ENCODE results near the gene ASIC4.

ASIC4 gene

GRCh38 chr2:219543596-219544358 lies 29.5 kb downstream of the ASIC4 start, which contains the start of the genes CHPF and TMEM198:
TSS of gene CHPF (minus strand) at chr2:219543809. CDS start at chr2:219543538, 271 bp downstream.
TSS of gene TMEM198 (plus strand) at chr2:219544028. CDS start at chr2:219544728, 700 bp downstream.
- Histone ChIP-seq H3K9me2 (replicated peaks; ENCODE audit: control insufficient read depth, low read length) (no peaks in the 10 kb centered on the region), H3K9me3 (ENCODE audit: control insufficient read depth, insufficient read depth, low read length) (no peaks in the 10 kb centered on the region), H3K4me1 (ENCODE audit: control insufficient read depth, low read length) (peaks cover 22% of the 10 kb centered on the region), H3K4me3 (ENCODE audit: low read length) (peak within 1 kb of the TSS; percentile 90), H3K4me2 (ENCODE audit: low read length) (peak within 1 kb of the TSS; percentile 74), H4K20me1 (ENCODE audit: control insufficient read depth, insufficient read depth, low read depth, low read length) (peaks cover 6% of the 10 kb centered on the region), H3K27ac (ENCODE audit: low read depth, low read length) (peak within 1 kb of the TSS; percentile 66), H3K27me3 (ENCODE audit: control insufficient read depth, low read length) (peaks cover 15% of the 10 kb centered on the region; the same call in 1 of the 2 replicates), H3F3A (ENCODE audit: control insufficient read depth, insufficient read depth) (no peaks in the 10 kb centered on the region), H3K36me3 (ENCODE audit: control insufficient read depth, low read length) (peaks cover 24% of the 10 kb centered on the region), H3K79me2 (ENCODE audit: control insufficient read depth, low read length) (peaks cover 8% of the 10 kb centered on the region)
- TF ChIP-seq CTCF (IDR thresholded peaks at IDR 0.05; ENCODE audit: low read depth, low read length, poor library complexity, severe bottlenecking): no peak
- TF ChIP-seq EZH2phosphoT487 (IDR thresholded peaks at IDR 0.05; ENCODE audit: borderline replicate concordance, low read length): no peak

DNA sequence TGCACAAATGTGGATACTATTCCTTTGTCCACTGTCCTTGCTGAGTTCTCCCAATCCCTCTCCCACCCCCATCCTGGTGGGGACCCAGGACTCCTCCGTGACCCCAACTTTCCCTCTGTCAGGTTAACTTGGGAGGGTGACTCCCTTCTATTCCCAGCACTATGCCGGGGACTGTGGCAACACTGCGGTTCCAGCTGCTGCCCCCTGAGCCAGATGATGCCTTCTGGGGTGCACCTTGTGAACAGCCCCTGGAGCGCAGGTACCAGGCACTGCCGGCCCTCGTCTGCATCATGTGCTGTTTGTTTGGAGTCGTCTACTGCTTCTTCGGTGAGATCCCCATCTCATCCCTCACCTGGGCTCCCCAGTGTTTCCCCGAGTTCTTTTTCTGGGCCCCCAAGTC lies 30.3 kb downstream of the ASIC4 start:
- Histone ChIP-seq H3K4me1 (ENCODE audit: control insufficient read depth, low read length) (peaks cover 22% of the 10 kb centered on the region), H3K27ac (ENCODE audit: low read depth, low read length) (no peak overlapping the region), H3K9me3 (ENCODE audit: control insufficient read depth, insufficient read depth, low read length) (no peaks in the 10 kb centered on the region), H3F3A (ENCODE audit: control insufficient read depth, insufficient read depth) (no peaks in the 10 kb centered on the region), H3K4me2 (ENCODE audit: low read length) (peak overlapping the region; percentile 74), H3K9me2 (replicated peaks; ENCODE audit: control insufficient read depth, low read length) (no peaks in the 10 kb centered on the region), H4K20me1 (ENCODE audit: control insufficient read depth, insufficient read depth, low read depth, low read length) (peaks cover 6% of the 10 kb centered on the region), H3K4me3 (ENCODE audit: low read length) (peak overlapping the region; percentile 90), H3K27me3 (ENCODE audit: control insufficient read depth, low read length) (peaks cover 15% of the 10 kb centered on the region; the same call in 1 of the 2 replicates), H3K36me3 (ENCODE audit: control insufficient read depth, low read length) (peaks cover 18% of the 10 kb centered on the region), H3K79me2 (ENCODE audit: control insufficient read depth, low read length) (peaks cover 8% of the 10 kb centered on the region)
- TF ChIP-seq CTCF (IDR thresholded peaks at IDR 0.05; ENCODE audit: low read depth, low read length, poor library complexity, severe bottlenecking): no peak

DNA sequence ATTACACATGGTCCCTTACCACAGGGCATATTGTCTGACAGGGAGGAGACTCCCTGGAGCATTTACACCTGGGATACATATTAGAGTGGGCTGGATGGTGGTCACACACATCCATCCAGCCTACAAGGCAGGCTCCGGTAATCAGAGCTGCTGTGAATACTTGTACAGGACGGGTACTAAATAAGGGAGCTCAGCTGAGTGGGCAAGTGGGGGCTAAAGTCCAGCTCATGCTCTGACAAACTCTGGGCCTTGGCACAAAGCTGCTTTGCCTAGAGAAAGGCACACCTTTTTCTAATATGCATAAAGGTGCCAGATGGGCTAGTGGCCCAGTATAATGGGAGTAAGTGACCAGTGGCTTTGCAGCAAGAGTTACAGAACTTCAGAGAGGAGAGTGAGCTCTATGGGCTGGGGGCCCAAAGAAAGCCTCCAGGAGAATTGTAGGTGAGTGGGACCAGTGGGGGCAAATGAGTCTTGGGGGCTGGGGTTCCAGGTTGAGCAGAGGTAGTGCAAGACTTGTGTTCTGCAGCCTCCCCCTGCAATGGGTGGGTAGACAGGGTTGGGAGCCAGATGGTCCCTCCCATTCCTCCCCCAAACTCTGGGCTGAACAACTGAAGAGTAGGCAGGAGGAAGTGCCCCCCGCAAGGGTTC lies 31.1 kb downstream of the ASIC4 start:
- peaks cover 15% of the 10 kb centered on the region; the same call in 1 of the 2 replicates for H3K27me3 ChIP-seq (ENCODE audit: control insufficient read depth, low read length)
- no peak overlapping the region for H3K27ac ChIP-seq (ENCODE audit: low read depth, low read length)
- no peaks in the 10 kb centered on the region for H3K9me3 ChIP-seq (ENCODE audit: control insufficient read depth, insufficient read depth, low read length)
- H3K9me2 ChIP-seq (replicated peaks; ENCODE audit: control insufficient read depth, low read length): no peaks in the 10 kb centered on the region
- H3K36me3 ChIP-seq (ENCODE audit: control insufficient read depth, low read length): peaks cover 9% of the 10 kb centered on the region
- no peaks in the 10 kb centered on the region for H3F3A ChIP-seq (ENCODE audit: control insufficient read depth, insufficient read depth)
- peaks cover 8% of the 10 kb centered on the region for H3K79me2 ChIP-seq (ENCODE audit: control insufficient read depth, low read length)
- no peak overlapping the region for H3K4me2 ChIP-seq (ENCODE audit: low read length)
- no peak for TF ChIP-seq EZH2phosphoT487 (IDR thresholded peaks at IDR 0.05; ENCODE audit: borderline replicate concordance, low read length)
- no peak for TF ChIP-seq CTCF (IDR thresholded peaks at IDR 0.05; ENCODE audit: low read depth, low read length, poor library complexity, severe bottlenecking)
- no peak overlapping the region for H3K4me3 ChIP-seq (ENCODE audit: low read length)
- peaks cover 6% of the 10 kb centered on the region for H4K20me1 ChIP-seq (ENCODE audit: control insufficient read depth, insufficient read depth, low read depth, low read length)
- H3K4me1 ChIP-seq (ENCODE audit: control insufficient read depth, low read length): peaks cover 22% of the 10 kb centered on the region

All from DOHH2 (cell line).